GM23338 (cell line): ENCODE data around the gene AUH. TPM values are rescaled to one million over a fixed set of nuclear protein-coding genes. Genes with fewer than 3 reads are reported as not detected.

ENCODE experiments used
- ATAC-seq: fragments of 200-7000 bp; cut with Tn5 transposase; 3 replicates; pipeline ENCODE4 v1.9.1; 2020
- DNase-seq: peaks from one replicate; pipeline ENCODE4 v3.0.0-alpha.2; 2015; ENCODE audit warnings: low spot score
- H2AFZ ChIP-seq: fragments of 200-600 bp; sonication (generic); 2 replicates; pipeline ENCODE4 v1.8.0; 2016; ENCODE audit warnings: antibody characterized with exemption, mild to moderate bottlenecking, moderate library complexity
- H3F3A ChIP-seq: fragments of 200-600 bp; sonication (generic); replicated peaks from 2 replicates; pipeline ENCODE4 v1.8.0; 2017; ENCODE audit warnings: antibody characterized with exemption, mixed run types, low read depth
- H3K27ac ChIP-seq: fragments of 200-600 bp; sonication (generic); 2 replicates; pipeline ENCODE4 v1.6.1; 2016; ENCODE audit warnings: low read depth
- H3K27me3 ChIP-seq: fragments of 200-600 bp; sonication (generic); 2 replicates; pipeline ENCODE4 v1.8.0; 2016; ENCODE audit warnings: mild to moderate bottlenecking, mixed run types, moderate library complexity; ENCODE audit not compliant: insufficient read depth
- H3K36me3 ChIP-seq: fragments of 200-600 bp; sonication (generic); 2 replicates; pipeline ENCODE4 v1.8.0; 2016; ENCODE audit warnings: mild to moderate bottlenecking; ENCODE audit not compliant: insufficient read depth
- H3K4me1 ChIP-seq: fragments of 200-600 bp; sonication (generic); 2 replicates; pipeline ENCODE4 v1.8.0; 2016; ENCODE audit warnings: mild to moderate bottlenecking, moderate library complexity; ENCODE audit not compliant: insufficient read depth
- H3K4me2 ChIP-seq: fragments of 200-600 bp; sonication (generic); 2 replicates; pipeline ENCODE4 v1.7.1; 2017; ENCODE audit warnings: mixed run types
- H3K4me3 ChIP-seq: fragments of 200-600 bp; sonication (generic); 2 replicates; pipeline ENCODE4 v1.6.1; 2016; ENCODE audit warnings: mixed run types
- H3K79me2 ChIP-seq: fragments of 200-600 bp; sonication (generic); replicated peaks from 2 replicates; pipeline ENCODE4 v1.8.0; 2017; ENCODE audit warnings: mild to moderate bottlenecking; ENCODE audit not compliant: insufficient read depth
- H3K9me2 ChIP-seq: fragments of 200-600 bp; sonication (generic); 2 replicates; pipeline ENCODE4 v1.8.0; 2017; ENCODE audit not compliant: insufficient read depth
- H4K20me1 ChIP-seq: fragments of 200-600 bp; sonication (generic); replicated peaks from 2 replicates; pipeline ENCODE4 v1.8.0; 2017; ENCODE audit warnings: mild to moderate bottlenecking; ENCODE audit not compliant: insufficient read depth
- H3K27ac Mint-ChIP-seq: 2 replicates; pipeline ENCODE4 v1.8.0; 2020; ENCODE audit warnings: inconsistent platforms, mild to moderate bottlenecking, moderate library complexity, mixed read lengths
- H3K27me3 Mint-ChIP-seq: 3 replicates; pipeline ENCODE4 v1.8.0; 2022; ENCODE audit warnings: low read depth, mild to moderate bottlenecking, moderate library complexity, mixed read lengths, inconsistent platforms; ENCODE audit not compliant: insufficient read depth, poor library complexity
- H3K36me3 Mint-ChIP-seq: 3 replicates; pipeline ENCODE4 v1.8.0; 2021; ENCODE audit warnings: low read depth, mild to moderate bottlenecking, inconsistent platforms, moderate library complexity, mixed read lengths
- H3K4me1 Mint-ChIP-seq: 3 replicates; pipeline ENCODE4 v1.8.0; 2020; ENCODE audit warnings: mild to moderate bottlenecking, inconsistent platforms, mixed read lengths
- H3K4me3 Mint-ChIP-seq: 3 replicates; pipeline ENCODE4 v1.8.0; 2021; ENCODE audit warnings: moderate library complexity, mild to moderate bottlenecking, inconsistent platforms, mixed read lengths
- H3K9me3 Mint-ChIP-seq: 3 replicates; pipeline ENCODE4 v1.8.0; 2020; ENCODE audit warnings: moderate library complexity, mild to moderate bottlenecking, inconsistent platforms, mixed read lengths
- CREB1 ChIP-seq: fragments of 250-450 bp; sonication (Bioruptor Pico); IDR thresholded peaks from 2 replicates; pipeline ENCODE4 v1.5.0; 2020; ENCODE audit warnings: low read depth, mild to moderate bottlenecking, moderate library complexity
- EZH2 ChIP-seq: fragments of 200-600 bp; sonication (generic); IDR thresholded peaks from one replicate; pipeline ENCODE4 v1.8.0; 2017; ENCODE audit warnings: antibody characterized with exemption, mild to moderate bottlenecking, low read depth; ENCODE audit not compliant: unreplicated experiment
- EZH2phosphoT487 ChIP-seq: fragments of 200-600 bp; sonication (generic); IDR thresholded peaks from one replicate; pipeline ENCODE4 v1.8.1; 2018; ENCODE audit warnings: antibody characterized with exemption; ENCODE audit not compliant: unreplicated experiment
- JUNB ChIP-seq: IDR thresholded peaks from one replicate; pipeline ENCODE4 v1.6.1; 2016; ENCODE audit warnings: antibody characterized with exemption; ENCODE audit not compliant: unreplicated experiment
- POLR2AphosphoS5 ChIP-seq: IDR thresholded peaks from 2 replicates; pipeline ENCODE4 v1.6.1; 2016; ENCODE audit warnings: antibody characterized with exemption, low read depth
- STAT1 ChIP-seq: IDR thresholded peaks from one replicate; pipeline ENCODE4 v1.6.1; 2016; ENCODE audit warnings: antibody characterized with exemption; ENCODE audit not compliant: unreplicated experiment
- ZNF331 ChIP-seq: fragments of 250-450 bp; sonication (Bioruptor Pico); IDR thresholded peaks from 2 replicates; pipeline ENCODE4 v1.5.0; 2020; ENCODE audit warnings: low read depth, mild to moderate bottlenecking, moderate library complexity
- polyA plus RNA-seq: library from polyadenylated mRNA; unstranded; fragments of >200 nt; fragmentation: Nextera tagmentation; extraction: Ambion mirVana; gene quantifications from 2 replicates; pipeline ENCODE4 v1.2.1, GENCODE V29; 2016
- total RNA-seq: library from RNA; depleted of rRNA; stranded (reverse); fragments of >200 nt; shearing (Covaris generic); gene quantifications from 2 replicates; pipeline ENCODE4 v1.2.3, GENCODE V29; 2014
- TF ChIP-seq, protein P1 (sequence below): fragments of 250-450 bp; sonication (Bioruptor Pico); IDR thresholded peaks from 2 replicates; pipeline ENCODE4 v1.5.0; 2020; ENCODE audit warnings: mild to moderate bottlenecking, moderate library complexity
- TF ChIP-seq, protein P2 (sequence below), 2 experiments: fragments of 200-600 bp in 1 of 2; sonication (generic) in 1 of 2; conservative IDR thresholded peaks; 2 replicates each; pipeline versions ENCODE4 v1.5.1 to v1.6.1; 2016 to 2017; ENCODE audit warnings: antibody characterized with exemption in 2 of 2, low read depth in 2 of 2, mild to moderate bottlenecking in 2 of 2, moderate library complexity in 1 of 2

The AUH gene
- total and polyA plus RNA-seq, 2 experiments from 2014 or later: 28.8 to 34.2 TPM

DNA sequence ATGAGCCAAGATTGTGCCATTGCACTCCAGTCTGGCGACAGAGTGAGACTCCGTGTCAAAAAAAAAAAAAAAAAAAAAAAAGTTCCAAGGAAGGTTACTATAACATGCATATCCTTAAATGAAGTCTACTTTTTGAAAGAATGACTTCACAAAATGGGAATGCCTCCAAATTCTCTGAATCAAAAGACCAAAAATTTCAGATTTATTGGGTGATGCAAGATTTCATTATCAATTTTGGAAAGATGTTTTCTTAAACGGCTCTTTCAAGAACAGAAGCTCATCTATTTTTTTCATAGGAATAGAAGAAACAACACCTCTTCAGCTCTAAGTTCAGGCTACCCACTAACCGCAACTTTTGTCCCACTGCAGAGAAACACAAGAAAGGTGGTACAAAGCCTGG, 69.9 kb downstream of the AUH start (continued):
- TF ChIP-seq, protein P1, sequence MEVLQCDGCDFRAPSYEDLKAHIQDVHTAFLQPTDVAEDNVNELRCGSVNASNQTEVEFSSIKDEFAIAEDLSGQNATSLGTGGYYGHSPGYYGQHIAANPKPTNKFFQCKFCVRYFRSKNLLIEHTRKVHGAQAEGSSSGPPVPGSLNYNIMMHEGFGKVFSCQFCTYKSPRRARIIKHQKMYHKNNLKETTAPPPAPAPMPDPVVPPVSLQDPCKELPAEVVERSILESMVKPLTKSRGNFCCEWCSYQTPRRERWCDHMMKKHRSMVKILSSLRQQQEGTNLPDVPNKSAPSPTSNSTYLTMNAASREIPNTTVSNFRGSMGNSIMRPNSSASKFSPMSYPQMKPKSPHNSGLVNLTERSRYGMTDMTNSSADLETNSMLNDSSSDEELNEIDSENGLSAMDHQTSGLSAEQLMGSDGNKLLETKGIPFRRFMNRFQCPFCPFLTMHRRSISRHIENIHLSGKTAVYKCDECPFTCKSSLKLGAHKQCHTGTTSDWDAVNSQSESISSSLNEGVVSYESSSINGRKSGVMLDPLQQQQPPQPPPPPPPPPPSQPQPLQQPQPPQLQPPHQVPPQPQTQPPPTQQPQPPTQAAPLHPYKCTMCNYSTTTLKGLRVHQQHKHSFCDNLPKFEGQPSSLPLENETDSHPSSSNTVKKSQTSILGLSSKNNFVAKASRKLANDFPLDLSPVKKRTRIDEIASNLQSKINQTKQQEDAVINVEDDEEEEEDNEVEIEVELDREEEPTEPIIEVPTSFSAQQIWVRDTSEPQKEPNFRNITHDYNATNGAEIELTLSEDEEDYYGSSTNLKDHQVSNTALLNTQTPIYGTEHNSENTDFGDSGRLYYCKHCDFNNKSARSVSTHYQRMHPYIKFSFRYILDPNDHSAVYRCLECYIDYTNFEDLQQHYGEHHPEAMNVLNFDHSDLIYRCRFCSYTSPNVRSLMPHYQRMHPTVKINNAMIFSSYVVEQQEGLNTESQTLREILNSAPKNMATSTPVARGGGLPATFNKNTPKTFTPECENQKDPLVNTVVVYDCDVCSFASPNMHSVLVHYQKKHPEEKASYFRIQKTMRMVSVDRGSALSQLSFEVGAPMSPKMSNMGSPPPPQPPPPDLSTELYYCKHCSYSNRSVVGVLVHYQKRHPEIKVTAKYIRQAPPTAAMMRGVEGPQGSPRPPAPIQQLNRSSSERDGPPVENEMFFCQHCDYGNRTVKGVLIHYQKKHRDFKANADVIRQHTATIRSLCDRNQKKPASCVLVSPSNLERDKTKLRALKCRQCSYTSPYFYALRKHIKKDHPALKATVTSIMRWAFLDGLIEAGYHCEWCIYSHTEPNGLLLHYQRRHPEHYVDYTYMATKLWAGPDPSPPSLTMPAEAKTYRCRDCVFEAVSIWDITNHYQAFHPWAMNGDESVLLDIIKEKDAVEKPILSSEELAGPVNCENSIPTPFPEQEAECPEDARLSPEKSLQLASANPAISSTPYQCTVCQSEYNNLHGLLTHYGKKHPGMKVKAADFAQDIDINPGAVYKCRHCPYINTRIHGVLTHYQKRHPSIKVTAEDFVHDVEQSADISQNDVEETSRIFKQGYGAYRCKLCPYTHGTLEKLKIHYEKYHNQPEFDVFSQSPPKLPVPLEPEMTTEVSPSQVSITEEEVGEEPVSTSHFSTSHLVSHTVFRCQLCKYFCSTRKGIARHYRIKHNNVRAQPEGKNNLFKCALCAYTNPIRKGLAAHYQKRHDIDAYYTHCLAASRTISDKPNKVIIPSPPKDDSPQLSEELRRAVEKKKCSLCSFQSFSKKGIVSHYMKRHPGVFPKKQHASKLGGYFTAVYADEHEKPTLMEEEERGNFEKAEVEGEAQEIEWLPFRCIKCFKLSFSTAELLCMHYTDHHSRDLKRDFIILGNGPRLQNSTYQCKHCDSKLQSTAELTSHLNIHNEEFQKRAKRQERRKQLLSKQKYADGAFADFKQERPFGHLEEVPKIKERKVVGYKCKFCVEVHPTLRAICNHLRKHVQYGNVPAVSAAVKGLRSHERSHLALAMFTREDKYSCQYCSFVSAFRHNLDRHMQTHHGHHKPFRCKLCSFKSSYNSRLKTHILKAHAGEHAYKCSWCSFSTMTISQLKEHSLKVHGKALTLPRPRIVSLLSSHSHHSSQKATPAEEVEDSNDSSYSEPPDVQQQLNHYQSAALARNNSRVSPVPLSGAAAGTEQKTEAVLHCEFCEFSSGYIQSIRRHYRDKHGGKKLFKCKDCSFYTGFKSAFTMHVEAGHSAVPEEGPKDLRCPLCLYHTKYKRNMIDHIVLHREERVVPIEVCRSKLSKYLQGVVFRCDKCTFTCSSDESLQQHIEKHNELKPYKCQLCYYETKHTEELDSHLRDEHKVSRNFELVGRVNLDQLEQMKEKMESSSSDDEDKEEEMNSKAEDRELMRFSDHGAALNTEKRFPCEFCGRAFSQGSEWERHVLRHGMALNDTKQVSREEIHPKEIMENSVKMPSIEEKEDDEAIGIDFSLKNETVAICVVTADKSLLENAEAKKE (CRISPR knock-in tag): no peak
- no peak for TF ChIP-seq CREB1 (CRISPR knock-in tag)
- TF ChIP-seq ZNF331 (CRISPR knock-in tag): no peak
- TF ChIP-seq JUNB: no peak
- no peak for TF ChIP-seq EZH2phosphoT487
- TF ChIP-seq, protein P2, sequence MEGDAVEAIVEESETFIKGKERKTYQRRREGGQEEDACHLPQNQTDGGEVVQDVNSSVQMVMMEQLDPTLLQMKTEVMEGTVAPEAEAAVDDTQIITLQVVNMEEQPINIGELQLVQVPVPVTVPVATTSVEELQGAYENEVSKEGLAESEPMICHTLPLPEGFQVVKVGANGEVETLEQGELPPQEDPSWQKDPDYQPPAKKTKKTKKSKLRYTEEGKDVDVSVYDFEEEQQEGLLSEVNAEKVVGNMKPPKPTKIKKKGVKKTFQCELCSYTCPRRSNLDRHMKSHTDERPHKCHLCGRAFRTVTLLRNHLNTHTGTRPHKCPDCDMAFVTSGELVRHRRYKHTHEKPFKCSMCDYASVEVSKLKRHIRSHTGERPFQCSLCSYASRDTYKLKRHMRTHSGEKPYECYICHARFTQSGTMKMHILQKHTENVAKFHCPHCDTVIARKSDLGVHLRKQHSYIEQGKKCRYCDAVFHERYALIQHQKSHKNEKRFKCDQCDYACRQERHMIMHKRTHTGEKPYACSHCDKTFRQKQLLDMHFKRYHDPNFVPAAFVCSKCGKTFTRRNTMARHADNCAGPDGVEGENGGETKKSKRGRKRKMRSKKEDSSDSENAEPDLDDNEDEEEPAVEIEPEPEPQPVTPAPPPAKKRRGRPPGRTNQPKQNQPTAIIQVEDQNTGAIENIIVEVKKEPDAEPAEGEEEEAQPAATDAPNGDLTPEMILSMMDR (conservative IDR thresholded peaks at IDR 0.05; ENCODE audit: low read depth in 2 of 2): no peak
- no peak for TF ChIP-seq EZH2
- no peak for TF ChIP-seq STAT1

DNA sequence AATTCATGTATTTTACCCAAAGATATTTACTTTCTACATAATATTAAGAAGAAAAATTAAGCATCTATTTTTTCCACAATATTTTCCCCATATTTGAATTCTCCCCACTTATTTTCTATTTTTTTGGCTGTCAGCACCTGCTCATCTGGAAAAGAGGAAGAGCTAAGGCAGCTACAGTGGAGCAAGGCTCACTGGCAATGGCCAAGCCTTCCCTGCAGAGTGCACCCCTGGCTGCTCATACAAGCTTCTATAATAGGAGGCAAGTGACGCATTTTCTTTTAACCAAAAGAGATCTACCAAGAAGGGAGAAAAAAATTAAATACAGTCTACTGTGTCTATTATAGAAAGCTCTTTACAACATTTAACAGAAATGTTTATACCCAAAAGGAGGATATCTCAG, 72.5 kb downstream of the AUH start:
- Histone ChIP-seq H3K27ac (no peak overlapping the region), H3K79me2 (no peaks in the 10 kb centered on the region), H3K4me1 (no peaks in the 10 kb centered on the region), H4K20me1 (no peaks in the 10 kb centered on the region; the same call in 1 of the 2 replicates), H3F3A (no peaks in the 10 kb centered on the region), H3K9me2 (no peaks in the 10 kb centered on the region), H3K4me3 (no peak overlapping the region), H3K36me3 (no peaks in the 10 kb centered on the region), H2AFZ (no peak overlapping the region), H3K27me3 (no peaks in the 10 kb centered on the region), H3K4me2 (no peak overlapping the region)
- Mint-ChIP-seq H3K9me3 (no peaks in the 10 kb centered on the region; the same call in 2 of the 3 replicates), H3K27me3 (no peaks in the 10 kb centered on the region), H3K27ac (no peak overlapping the region), H3K4me1 (no peaks in the 10 kb centered on the region), H3K36me3 (peaks cover 11% of the 10 kb centered on the region; the same call in 1 of the 3 replicates), H3K4me3 (no peak overlapping the region)
- ATAC-seq (no peak), DNase-seq (no peak)
- TF ChIP-seq POLR2AphosphoS5 (no peak), EZH2phosphoT487 (no peak)
- TF ChIP-seq, protein P2 (conservative IDR thresholded peaks at IDR 0.05; ENCODE audit: low read depth in 2 of 2): no peak
